HepG2 (cell line): ENCODE results near the gene YIPF3. TPM values are rescaled to one million over a fixed set of nuclear protein-coding genes. Genes with fewer than 3 reads are reported as not detected.

Source experiments
- ATAC-seq: fragments of 200-7000 bp; cut with Tn5 transposase; 3 replicates; pipeline ENCODE4 v1.9.1; 2020; ENCODE audit warnings: mild to moderate bottlenecking, moderate library complexity
- BruUV-seq: library from RNA; stranded (reverse); fragments of 400-500 nt; replicated peaks from 2 replicates; lab custom pipeline; 2021; lab: Mats Ljungman, UMichigan
- CTCF ChIA-PET: fragments of 300-600 bp; formaldehyde crosslinking; extraction: SDS; loops from one replicate; lab custom pipeline; 2021; ENCODE audit warnings: low total read pairs, inconsistent platforms, low intra/inter-chr PET ratio; lab: Yijun Ruan, JAX
- POLR2A ChIA-PET: fragments of 350-600 bp; sonication (Branson Sonifier 250); formaldehyde crosslinking; loops from one replicate; lab custom pipeline; 2020; ENCODE audit warnings: antibody characterized with exemption, inconsistent platforms; lab: Yijun Ruan, JAX
- DNase-seq: peaks from one replicate; pipeline ENCODE4 v3.0.0-alpha.2; 2015; ENCODE audit warnings: low spot score
- FAIRE-seq: peaks from 3 replicates; lab custom pipeline; 2011; peaks lifted over from hg19 to GRCh38; lab: Jason Lieb, UNC
- H2AFZ ChIP-seq: one replicate; pipeline ENCODE4 v1.6.1; 2011; ENCODE audit warnings: low read length, inconsistent platforms
- H3K27ac ChIP-seq: fragments of 300-600 bp; 3 replicates; pipeline ENCODE4 v1.8.0; 2011; ENCODE audit warnings: mixed run types, mild to moderate bottlenecking, mixed read lengths, low read length, inconsistent platforms; ENCODE audit not compliant: insufficient read depth; ENCODE audit errors: extremely low read length
- H3K27me3 ChIP-seq, 2 experiments: fragments of 200-600 bp in 1 of 2; 2 replicates in 1 of 2; 3 replicates in 1 of 2; pipeline versions ENCODE4 v1.6.0 to v1.8.0; 2011; ENCODE audit warnings: low read length in 2 of 2, mild to moderate bottlenecking in 2 of 2, moderate library complexity in 2 of 2, inconsistent platforms in 1 of 2; ENCODE audit not compliant: insufficient read depth in 2 of 2, control insufficient read depth in 1 of 2
- H3K36me3 ChIP-seq, 2 experiments: fragments of 200-600 bp in 1 of 2; replicated peaks in 1 of 2; 2 replicates in 1 of 2; 3 replicates in 1 of 2; pipeline versions ENCODE4 v1.5.1 to v1.8.0; 2011; ENCODE audit warnings: low read length in 2 of 2, inconsistent platforms in 1 of 2; ENCODE audit not compliant: insufficient read depth in 2 of 2, control insufficient read depth in 1 of 2
- H3K4me1 ChIP-seq: 2 replicates; pipeline ENCODE4 v1.5.1; 2012; ENCODE audit warnings: low read length, inconsistent platforms; ENCODE audit not compliant: insufficient read depth
- H3K4me2 ChIP-seq: 2 replicates; pipeline ENCODE4 v1.6.0; 2011; ENCODE audit warnings: low read depth, low read length, inconsistent platforms
- H3K4me3 ChIP-seq, 3 experiments: fragments of 200-600 bp in 1 of 3; sonication (generic), shearing (Covaris generic) in 1 of 3; replicated peaks in 1 of 3; 2 replicates each; pipeline ENCODE4 v1.5.1; 2011 to 2016; ENCODE audit warnings: low read length in 3 of 3, inconsistent platforms in 2 of 3, low read depth in 2 of 3, mild to moderate bottlenecking in 2 of 3, control low read depth in 1 of 3, mixed read lengths in 1 of 3; ENCODE audit not compliant: insufficient read depth in 1 of 3
- H3K79me2 ChIP-seq: one replicate; pipeline ENCODE4 v1.6.1; 2011; ENCODE audit warnings: low read length, inconsistent platforms; ENCODE audit not compliant: insufficient read depth
- H3K9ac ChIP-seq: 2 replicates; pipeline ENCODE4 v1.6.0; 2011; ENCODE audit warnings: mild to moderate bottlenecking, low read depth, low read length, inconsistent platforms; ENCODE audit not compliant: insufficient read depth
- H3K9me3 ChIP-seq: 2 replicates; pipeline ENCODE4 v1.5.1; 2012; ENCODE audit warnings: mild to moderate bottlenecking, low read length
- H4K20me1 ChIP-seq: 2 replicates; pipeline ENCODE4 v1.6.0; 2011; ENCODE audit warnings: inconsistent platforms, mild to moderate bottlenecking, low read length, moderate library complexity; ENCODE audit not compliant: insufficient read depth
- CBX1 ChIP-seq: IDR thresholded peaks from one replicate; pipeline ENCODE4 v1.6.1; 2016; ENCODE audit warnings: antibody characterized with exemption, low read depth
- ELF1 ChIP-seq: sonication (generic); formaldehyde crosslinking; IDR thresholded peaks from 2 replicates; pipeline ENCODE4 v1.4.0; 2020; ENCODE audit warnings: missing genetic modification reagents
- HNRNPL ChIP-seq: fragments of 200-400 bp; formaldehyde crosslinking; IDR thresholded peaks from 2 replicates; pipeline ENCODE4 v1.6.1; 2017; ENCODE audit warnings: mild to moderate bottlenecking, low read depth, low read length
- IRF2 ChIP-seq: IDR thresholded peaks from 2 replicates; pipeline ENCODE4 v1.6.1; 2018; ENCODE audit warnings: missing genetic modification reagents, missing compliant biosample characterization
- ISL2 ChIP-seq: sonication (generic); formaldehyde crosslinking; IDR thresholded peaks from 2 replicates; pipeline ENCODE4 v1.5.0; 2020; ENCODE audit warnings: missing genetic modification reagents
- JUN ChIP-seq: sonication (generic); formaldehyde crosslinking; IDR thresholded peaks from 2 replicates; pipeline ENCODE4 v1.4.0; 2020; ENCODE audit warnings: mild to moderate bottlenecking, missing genetic modification reagents
- JUNB ChIP-seq: sonication (generic); formaldehyde crosslinking; IDR thresholded peaks from 2 replicates; pipeline ENCODE4 v1.8.0; 2022; ENCODE audit warnings: missing genetic modification reagents, mild to moderate bottlenecking, borderline replicate concordance
- KLF12 ChIP-seq: sonication (generic); formaldehyde crosslinking; IDR thresholded peaks from 2 replicates; pipeline ENCODE4 v1.4.0; 2020; ENCODE audit warnings: missing genetic modification reagents, borderline replicate concordance
- SMC3 ChIP-seq: IDR thresholded peaks from 2 replicates; pipeline ENCODE4 v1.6.1; 2011; ENCODE audit warnings: low read length, improper control_type of control experiment
- STAG1 ChIP-seq: sonication (generic); formaldehyde crosslinking; IDR thresholded peaks from 2 replicates; pipeline ENCODE4 v1.4.0; 2020; ENCODE audit warnings: missing genetic modification reagents
- TCF7L2 ChIP-seq: IDR thresholded peaks from 2 replicates; pipeline ENCODE4 v1.6.1; 2011; ENCODE audit warnings: mild to moderate bottlenecking, low read depth, low read length, moderate library complexity
- ZNF350 ChIP-seq: sonication (generic); formaldehyde crosslinking; IDR thresholded peaks from 2 replicates; pipeline ENCODE4 v1.4.0; 2020; ENCODE audit warnings: mild to moderate bottlenecking, low read depth, missing genetic modification reagents, borderline replicate concordance
- ZNF383 ChIP-seq: sonication (generic); formaldehyde crosslinking; IDR thresholded peaks from 2 replicates; pipeline ENCODE4 v1.4.0; 2020; ENCODE audit warnings: missing genetic modification reagents, mild to moderate bottlenecking, borderline replicate concordance
- WGBS: methylation state at CpG from one replicate; pipeline ENCODE4 v1.1.6; 2017; ENCODE audit warnings: low lambda C conversion rate; 5-methylcytosine and 5-hydroxymethylcytosine counted together
- in situ Hi-C: cut with HindIII; loops from 2 replicates; pipeline ENCODE4 v1.10.0; 2017; ENCODE audit warnings: low pct_unique_long_range_greater_than_20kb; ENCODE audit not compliant: extremely low pct_ligation_motif_present
- intact Hi-C: fragments of 100-400 bp; cut with micrococcal nuclease; formaldehyde crosslinking; loops from one replicate; pipeline ENCODE4 v1.10.0; 2022; ENCODE audit not compliant: unreplicated experiment
- polyA plus RNA-seq, 8 experiments: library from polyadenylated mRNA; depleted of rRNA in 3 of 8; stranded (reverse) in 7 of 8; unstranded in 1 of 8; fragments of >200 nt; fragmentation: Illumina TruSeq in 4 of 8; extraction: Trizol in 4 of 8; gene quantifications; 2 replicates each; pipeline versions ENCODE4 v1.2.1 to v1.2.3, GENCODE V29; 2011 to 2016; ENCODE audit warnings: low read depth in 4 of 8, missing spikeins in 1 of 8, mixed read lengths in 1 of 8; ENCODE audit not compliant: insufficient read depth in 1 of 8
- total RNA-seq, 5 experiments: library from RNA; depleted of rRNA; stranded (reverse); fragments of >200 nt; fragmentation: Illumina TruSeq; extraction: Trizol; gene quantifications; 2 replicates each; pipeline ENCODE4 v1.2.3, GENCODE V29; 2016; ENCODE audit warnings: low read depth in 1 of 5
- TF ChIP-seq, protein P1 (sequence below): sonication (generic); formaldehyde crosslinking; IDR thresholded peaks from 2 replicates; pipeline ENCODE4 v1.4.0; 2020; ENCODE audit warnings: mild to moderate bottlenecking, missing genetic modification reagents
- TF ChIP-seq, protein P2 (sequence below): sonication (generic); formaldehyde crosslinking; IDR thresholded peaks from 2 replicates; pipeline ENCODE4 v1.5.0; 2020; ENCODE audit warnings: mild to moderate bottlenecking, missing genetic modification reagents, moderate library complexity
- TF ChIP-seq, protein P3 (sequence below): conservative IDR thresholded peaks from 2 replicates; pipeline ENCODE4 v1.6.1; 2018; ENCODE audit warnings: missing genetic modification reagents
- TF ChIP-seq, protein P4 (sequence below): sonication (generic); formaldehyde crosslinking; IDR thresholded peaks from 2 replicates; pipeline ENCODE4 v1.4.0; 2020; ENCODE audit warnings: missing genetic modification reagents
- TF ChIP-seq, protein P5 (sequence below): sonication (generic); formaldehyde crosslinking; IDR thresholded peaks from 2 replicates; pipeline ENCODE4 v1.9.0; 2021; ENCODE audit warnings: missing genetic modification reagents, borderline replicate concordance

Gene YIPF3
- total and polyA plus RNA-seq, 2 of the 13 experiments (the other 11 are each of a cell fraction or from before 2014, with no cell fraction given) = 107 to 206 TPM

DNA sequence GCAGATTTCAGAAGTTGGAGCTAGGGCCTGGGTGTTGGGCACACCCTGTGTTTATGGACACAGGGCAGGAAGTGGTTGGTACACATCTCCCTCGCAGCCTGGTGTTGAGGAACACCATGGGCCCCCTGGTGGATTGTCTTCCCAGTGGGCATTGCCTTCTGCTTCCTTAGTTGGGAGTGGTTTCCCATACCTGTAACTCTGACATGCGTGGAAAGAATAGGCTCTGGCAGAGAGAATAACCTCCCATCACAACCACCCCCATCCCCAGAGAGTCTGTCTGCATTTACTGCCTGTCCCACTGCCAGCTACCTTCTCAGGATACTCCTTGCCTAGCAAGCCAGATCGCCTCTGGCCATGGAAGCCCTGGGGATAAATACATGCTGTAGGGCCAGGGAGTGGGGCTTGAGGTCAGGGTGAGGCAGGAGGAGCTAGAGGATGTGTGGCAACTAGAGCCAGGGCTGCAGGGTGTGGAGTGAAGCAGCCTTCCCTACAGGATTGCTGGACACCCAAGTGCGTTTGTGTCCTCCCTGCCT lies 21.3 kb downstream of the YIPF3 start:
- intact Hi-C loops (loop anchor here (5.0 to 10.0 kb wide), 2 partner anchors 61 to 128 kb away; partner anchors contain the start of gene ZNF318), in situ Hi-C loops (loop anchor here (5.0 kb wide), 1 partner anchor 233 kb away; no protein-coding TSS in a partner anchor)
- POLR2A ChIA-PET = interaction anchor here (1.3 to 2.5 kb wide), 10 partner anchors 11 to 266 kb away, joined by 3 to 38 read pairs (median 9); partner anchors contain the start of genes DLK2, DNPH1, LRRC73 and TJAP1
- H3K36me3 ChIP-seq = peaks cover 23 to 28% of the 10 kb centered on the region in 2 experiments
- peaks cover 35% of the 10 kb centered on the region for H3K79me2 ChIP-seq
- H3K9ac ChIP-seq = peak overlapping the region; percentile 31; the same call in 1 of the 2 replicates
- no peaks in the 10 kb centered on the region for H3K9me3 ChIP-seq
- ATAC-seq = peak; percentile 7
- 94% methylated on average over 4 of the region's 4 CpGs for WGBS
- H3K4me1 ChIP-seq = peaks cover 22% of the 10 kb centered on the region
- no peaks in the 10 kb centered on the region for H3K27me3 ChIP-seq
- no TSS peak for BruUV-seq
- peak overlapping the region; percentile 37; the same call in 1 of the 2 replicates for H3K4me2 ChIP-seq
- FAIRE-seq = peak; percentile 30
- H2AFZ ChIP-seq = no peak overlapping the region
- H3K27ac ChIP-seq = peak overlapping the region; percentile 46
- no peaks in the 10 kb centered on the region for H4K20me1 ChIP-seq
- peak; percentile 41 for DNase-seq
- CTCF ChIA-PET = interaction anchor here (1.2 to 3.5 kb wide), 4 partner anchors 10 to 109 kb away, joined by 3 to 53 read pairs (median 4); partner anchors contain the start of gene DLK2
- no peak overlapping the region for H3K4me3 ChIP-seq
- TF ChIP-seq ZNF383 (no peak), HNRNPL (0 out of 2 replicates have a peak, but pooled peaks have one; percentile 57), TCF7L2 (no peak), JUNB (no peak), ZNF350 (CRISPR knock-in tag) (peak; percentile 8; the same call in 1 of the 2 replicates), SMC3 (peak; percentile 81), IRF2 (CRISPR knock-in tag) (0 out of 2 replicates have a peak, but pooled peaks have one; percentile 17), KLF12 (CRISPR knock-in tag) (0 out of 2 replicates have a peak, but pooled peaks have one; percentile 13), ELF1 (CRISPR knock-in tag) (0 out of 2 replicates have a peak, but pooled peaks have one; percentile 25), CBX1 (no peak), ISL2 (no peak), JUN (CRISPR knock-in tag) (0 out of 2 replicates have a peak, but pooled peaks have one; percentile 40), STAG1 (peak; percentile 45)
- TF ChIP-seq, protein P1, sequence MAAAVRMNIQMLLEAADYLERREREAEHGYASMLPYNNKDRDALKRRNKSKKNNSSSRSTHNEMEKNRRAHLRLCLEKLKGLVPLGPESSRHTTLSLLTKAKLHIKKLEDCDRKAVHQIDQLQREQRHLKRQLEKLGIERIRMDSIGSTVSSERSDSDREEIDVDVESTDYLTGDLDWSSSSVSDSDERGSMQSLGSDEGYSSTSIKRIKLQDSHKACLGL = no peak
- TF ChIP-seq, protein P2, sequence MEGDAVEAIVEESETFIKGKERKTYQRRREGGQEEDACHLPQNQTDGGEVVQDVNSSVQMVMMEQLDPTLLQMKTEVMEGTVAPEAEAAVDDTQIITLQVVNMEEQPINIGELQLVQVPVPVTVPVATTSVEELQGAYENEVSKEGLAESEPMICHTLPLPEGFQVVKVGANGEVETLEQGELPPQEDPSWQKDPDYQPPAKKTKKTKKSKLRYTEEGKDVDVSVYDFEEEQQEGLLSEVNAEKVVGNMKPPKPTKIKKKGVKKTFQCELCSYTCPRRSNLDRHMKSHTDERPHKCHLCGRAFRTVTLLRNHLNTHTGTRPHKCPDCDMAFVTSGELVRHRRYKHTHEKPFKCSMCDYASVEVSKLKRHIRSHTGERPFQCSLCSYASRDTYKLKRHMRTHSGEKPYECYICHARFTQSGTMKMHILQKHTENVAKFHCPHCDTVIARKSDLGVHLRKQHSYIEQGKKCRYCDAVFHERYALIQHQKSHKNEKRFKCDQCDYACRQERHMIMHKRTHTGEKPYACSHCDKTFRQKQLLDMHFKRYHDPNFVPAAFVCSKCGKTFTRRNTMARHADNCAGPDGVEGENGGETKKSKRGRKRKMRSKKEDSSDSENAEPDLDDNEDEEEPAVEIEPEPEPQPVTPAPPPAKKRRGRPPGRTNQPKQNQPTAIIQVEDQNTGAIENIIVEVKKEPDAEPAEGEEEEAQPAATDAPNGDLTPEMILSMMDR (CRISPR knock-in tag) = peak; percentile 57
- TF ChIP-seq, protein P3, sequence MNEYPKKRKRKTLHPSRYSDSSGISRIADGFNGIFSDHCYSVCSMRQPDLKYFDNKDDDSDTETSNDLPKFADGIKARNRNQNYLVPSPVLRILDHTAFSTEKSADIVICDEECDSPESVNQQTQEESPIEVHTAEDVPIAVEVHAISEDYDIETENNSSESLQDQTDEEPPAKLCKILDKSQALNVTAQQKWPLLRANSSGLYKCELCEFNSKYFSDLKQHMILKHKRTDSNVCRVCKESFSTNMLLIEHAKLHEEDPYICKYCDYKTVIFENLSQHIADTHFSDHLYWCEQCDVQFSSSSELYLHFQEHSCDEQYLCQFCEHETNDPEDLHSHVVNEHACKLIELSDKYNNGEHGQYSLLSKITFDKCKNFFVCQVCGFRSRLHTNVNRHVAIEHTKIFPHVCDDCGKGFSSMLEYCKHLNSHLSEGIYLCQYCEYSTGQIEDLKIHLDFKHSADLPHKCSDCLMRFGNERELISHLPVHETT (CRISPR knock-in tag) = no peak
- TF ChIP-seq, protein P4, sequence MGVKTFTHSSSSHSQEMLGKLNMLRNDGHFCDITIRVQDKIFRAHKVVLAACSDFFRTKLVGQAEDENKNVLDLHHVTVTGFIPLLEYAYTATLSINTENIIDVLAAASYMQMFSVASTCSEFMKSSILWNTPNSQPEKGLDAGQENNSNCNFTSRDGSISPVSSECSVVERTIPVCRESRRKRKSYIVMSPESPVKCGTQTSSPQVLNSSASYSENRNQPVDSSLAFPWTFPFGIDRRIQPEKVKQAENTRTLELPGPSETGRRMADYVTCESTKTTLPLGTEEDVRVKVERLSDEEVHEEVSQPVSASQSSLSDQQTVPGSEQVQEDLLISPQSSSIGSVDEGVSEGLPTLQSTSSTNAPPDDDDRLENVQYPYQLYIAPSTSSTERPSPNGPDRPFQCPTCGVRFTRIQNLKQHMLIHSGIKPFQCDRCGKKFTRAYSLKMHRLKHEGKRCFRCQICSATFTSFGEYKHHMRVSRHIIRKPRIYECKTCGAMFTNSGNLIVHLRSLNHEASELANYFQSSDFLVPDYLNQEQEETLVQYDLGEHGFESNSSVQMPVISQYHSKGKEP = no peak
- TF ChIP-seq, protein P5, sequence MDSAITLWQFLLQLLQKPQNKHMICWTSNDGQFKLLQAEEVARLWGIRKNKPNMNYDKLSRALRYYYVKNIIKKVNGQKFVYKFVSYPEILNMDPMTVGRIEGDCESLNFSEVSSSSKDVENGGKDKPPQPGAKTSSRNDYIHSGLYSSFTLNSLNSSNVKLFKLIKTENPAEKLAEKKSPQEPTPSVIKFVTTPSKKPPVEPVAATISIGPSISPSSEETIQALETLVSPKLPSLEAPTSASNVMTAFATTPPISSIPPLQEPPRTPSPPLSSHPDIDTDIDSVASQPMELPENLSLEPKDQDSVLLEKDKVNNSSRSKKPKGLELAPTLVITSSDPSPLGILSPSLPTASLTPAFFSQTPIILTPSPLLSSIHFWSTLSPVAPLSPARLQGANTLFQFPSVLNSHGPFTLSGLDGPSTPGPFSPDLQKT (CRISPR knock-in tag) = 0 out of 2 replicates have a peak, but pooled peaks have one; percentile 35
